ENCODE data around the gene ATF4.

ATF4 gene

GRCh38 chr22:39562839-39563489 is 42.6 kb downstream of the ATF4 start:
- no peak for DNase-seq

- no peak for DNase-seq
Observed at GRCh38 chr22:39563571-39564428, 43.4 kb downstream of the ATF4 start.

DNA sequence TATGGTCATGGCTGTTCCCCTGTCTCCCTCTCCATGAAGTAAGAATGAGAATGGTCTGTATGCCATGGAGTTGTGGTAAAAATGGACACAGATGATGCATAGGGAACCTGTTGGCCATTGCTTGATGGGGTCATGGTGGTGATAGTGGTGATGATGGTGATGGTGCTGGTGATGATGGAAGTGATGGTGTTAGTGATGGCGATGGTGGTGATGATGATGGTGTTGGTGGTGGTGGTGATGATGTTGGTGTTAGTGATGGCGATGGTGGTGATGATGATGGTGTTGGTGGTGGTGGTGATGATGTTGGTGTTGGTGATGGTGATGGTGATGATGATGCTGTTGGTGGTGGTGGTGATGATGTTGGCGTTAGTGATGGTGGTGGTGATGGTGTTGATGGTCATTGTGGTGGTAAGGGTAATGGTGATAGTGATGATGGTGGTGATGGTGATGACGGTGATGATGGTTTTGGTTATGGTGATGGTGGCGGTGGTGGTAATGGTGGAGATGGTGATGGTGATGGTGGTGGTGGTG is 45.1 kb downstream of the ATF4 start:
- no peak for DNase-seq

DNA sequence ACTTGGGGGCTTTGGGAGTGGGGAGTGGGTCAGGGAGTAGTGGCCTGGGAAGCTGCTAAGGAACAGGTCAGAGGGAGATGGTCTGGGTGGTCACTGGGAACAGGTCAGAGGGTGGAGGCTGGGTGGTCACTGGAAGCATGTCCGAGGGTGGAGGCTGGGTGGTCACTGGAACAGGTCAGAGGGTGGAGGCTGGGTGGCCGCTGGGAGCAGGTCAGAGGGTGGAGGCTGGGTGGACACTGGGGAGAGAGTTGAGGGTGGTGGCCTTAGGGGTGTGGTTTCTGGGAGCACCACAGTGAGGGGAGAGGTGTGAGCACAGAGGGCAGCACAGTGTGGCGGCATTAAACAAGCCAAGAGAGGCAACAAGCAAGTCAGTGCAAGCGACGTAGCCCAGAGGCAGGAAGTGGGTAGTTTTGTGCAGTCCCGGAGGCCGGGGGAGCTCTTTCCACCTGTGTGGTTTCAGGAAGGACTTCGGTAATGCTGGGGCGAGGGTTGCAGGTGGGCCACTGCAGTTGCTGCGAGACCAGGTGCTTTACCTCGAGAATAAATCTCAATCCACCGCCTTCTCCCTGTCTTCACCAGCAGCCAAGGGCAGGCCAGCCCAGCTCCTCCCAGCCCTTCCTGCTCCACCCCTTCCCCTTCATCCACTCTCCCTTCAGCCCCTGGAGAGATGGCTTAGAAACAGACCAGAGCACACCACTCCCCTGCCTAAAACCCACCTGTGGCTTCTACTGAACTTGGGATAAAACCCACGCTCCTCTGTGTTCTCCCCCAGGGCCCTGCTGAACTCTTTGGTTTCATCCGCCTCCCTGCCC is 47.0 kb downstream of the ATF4 start:
- DNase-seq, result no peak

- no peak for DNase-seq
Observed at GRCh38 chr22:39568278-39568981, 48.1 kb downstream of the ATF4 start.

GRCh38 chr22:39569066-39569465 is 48.7 kb downstream of the ATF4 start:
- no peak for DNase-seq

DNA sequence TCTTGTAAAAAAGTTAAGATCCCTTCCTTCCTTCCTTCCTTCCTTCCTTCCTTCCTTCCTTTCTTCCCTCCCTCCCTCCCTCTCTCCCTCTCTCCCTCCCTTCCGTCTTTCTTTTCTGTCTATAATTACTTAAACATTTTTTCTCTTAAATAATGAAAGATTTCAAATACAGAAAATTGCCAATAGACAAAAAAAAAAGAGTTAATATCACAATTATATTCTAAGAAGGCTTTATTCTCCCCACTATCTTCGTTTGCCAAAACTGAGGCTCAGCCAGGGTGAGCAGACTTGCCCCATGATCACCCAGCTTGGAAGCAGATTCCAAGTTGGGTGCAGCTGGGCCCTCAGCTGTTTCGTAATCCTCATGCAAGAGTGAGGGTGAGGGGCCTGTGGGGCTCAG is 49.9 kb downstream of the ATF4 start:
- no peak for DNase-seq

DNA sequence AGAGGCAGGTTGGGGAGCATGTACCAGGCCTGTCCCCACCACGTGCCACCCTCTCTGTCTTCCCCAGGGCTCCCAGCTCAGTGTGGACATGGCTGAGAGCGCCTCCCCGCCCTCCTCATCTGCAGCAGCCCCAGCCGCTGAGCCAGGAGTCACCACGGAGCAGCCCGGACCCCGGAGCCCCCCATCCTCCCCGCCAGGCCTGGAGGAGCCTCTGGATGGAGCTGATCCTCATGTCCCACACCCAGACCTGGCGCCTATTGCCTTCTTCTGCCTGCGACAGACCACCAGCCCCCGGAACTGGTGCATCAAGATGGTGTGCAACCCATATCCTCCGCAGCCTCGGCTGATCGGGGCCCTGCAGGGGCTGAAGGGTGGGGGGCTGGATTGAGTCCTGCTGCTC is 50.3 kb downstream of the ATF4 start, which contains the start of gene CACNA1I:
Gene CACNA1I, plus strand, starts transcription at position 89 of the 400 bp plus-strand sequence. Its CDS starts 0 bp downstream, at position 89.
- DNase-seq, result no peak

GRCh38 chr22:39571538-39571937 is 51.2 kb downstream of the ATF4 start:
- DNase-seq, result no peak

Data from NCI-H2081 (cell line).